Immature natural killer cell (primary cell): ENCODE measurements around the gene ZFPM1. TPM values are rescaled to one million over a fixed set of nuclear protein-coding genes. Genes with fewer than 3 reads are reported as not detected.
A peak's percentile ranks its signal among the peaks of the same experiment; 100 is the strongest.

Experiments used
- DNase-seq, 3 donors: peaks; one replicate each; pipeline ENCODE4 v3.0.0; 2022; ENCODE audit warnings: mixed read lengths in 1 of 3
- H3K27ac Mint-ChIP-seq, 6 donors: one replicate each; pipeline ENCODE4 v1.8.0; 2020; ENCODE audit warnings: mixed read lengths in 6 of 6, mild to moderate bottlenecking in 5 of 6, inconsistent platforms in 4 of 6, moderate library complexity in 3 of 6
- H3K27me3 Mint-ChIP-seq, 3 donors: one replicate each; pipeline ENCODE4 v1.8.0; 2020 to 2021; ENCODE audit warnings: low read depth in 3 of 3, mild to moderate bottlenecking in 3 of 3, mixed read lengths in 3 of 3, moderate library complexity in 3 of 3, inconsistent platforms in 1 of 3
- H3K36me3 Mint-ChIP-seq, 3 donors: one replicate each; pipeline ENCODE4 v1.8.0; 2020; ENCODE audit warnings: mixed read lengths in 3 of 3, inconsistent platforms in 2 of 3, mild to moderate bottlenecking in 2 of 3
- H3K4me1 Mint-ChIP-seq, 2 donors: one replicate each; pipeline ENCODE4 v1.8.0; 2020; ENCODE audit warnings: inconsistent platforms in 2 of 2, mild to moderate bottlenecking in 2 of 2, mixed read lengths in 2 of 2, moderate library complexity in 1 of 2
- H3K4me3 Mint-ChIP-seq, 5 donors: one replicate each; pipeline ENCODE4 v1.8.0; 2020; ENCODE audit warnings: mild to moderate bottlenecking in 5 of 5, mixed read lengths in 5 of 5, inconsistent platforms in 3 of 5, moderate library complexity in 3 of 5
- H3K9me3 Mint-ChIP-seq, 6 donors: one replicate each; pipeline ENCODE4 v1.8.0; 2020; ENCODE audit warnings: mild to moderate bottlenecking in 6 of 6, mixed read lengths in 6 of 6, inconsistent platforms in 4 of 6, moderate library complexity in 3 of 6
- polyA plus RNA-seq, 3 donors: library from polyadenylated mRNA; unstranded; fragments of 300-500 nt; fragmentation: Illumina TruSeq; gene quantifications; one replicate each; pipeline ENCODE4 v1.2.3, GENCODE V29; 2021

Gene ZFPM1
- polyA plus RNA-seq, 3 donors from 2014 or later = 0.14 to 0.75 TPM; not detected in 1

- Mint-ChIP-seq H3K4me1 (peaks cover 24 to 43% of the 10 kb centered on the region in 2 donors), H3K36me3 (no peaks in the 10 kb centered on the region), H3K4me3 (no peak overlapping the region), H3K27ac (peak overlapping the region in 3 of 6 donors; percentile 64 to 90 (median 75)), H3K9me3 (no peaks in the 10 kb centered on the region), H3K27me3 (peaks cover 0 to 32% (median 7%) of the 10 kb centered on the region in 3 donors)
- no peak for DNase-seq
Observed at GRCh38 chr16:88504489-88505404, 51.7 kb downstream of the ZFPM1 start.

DNA sequence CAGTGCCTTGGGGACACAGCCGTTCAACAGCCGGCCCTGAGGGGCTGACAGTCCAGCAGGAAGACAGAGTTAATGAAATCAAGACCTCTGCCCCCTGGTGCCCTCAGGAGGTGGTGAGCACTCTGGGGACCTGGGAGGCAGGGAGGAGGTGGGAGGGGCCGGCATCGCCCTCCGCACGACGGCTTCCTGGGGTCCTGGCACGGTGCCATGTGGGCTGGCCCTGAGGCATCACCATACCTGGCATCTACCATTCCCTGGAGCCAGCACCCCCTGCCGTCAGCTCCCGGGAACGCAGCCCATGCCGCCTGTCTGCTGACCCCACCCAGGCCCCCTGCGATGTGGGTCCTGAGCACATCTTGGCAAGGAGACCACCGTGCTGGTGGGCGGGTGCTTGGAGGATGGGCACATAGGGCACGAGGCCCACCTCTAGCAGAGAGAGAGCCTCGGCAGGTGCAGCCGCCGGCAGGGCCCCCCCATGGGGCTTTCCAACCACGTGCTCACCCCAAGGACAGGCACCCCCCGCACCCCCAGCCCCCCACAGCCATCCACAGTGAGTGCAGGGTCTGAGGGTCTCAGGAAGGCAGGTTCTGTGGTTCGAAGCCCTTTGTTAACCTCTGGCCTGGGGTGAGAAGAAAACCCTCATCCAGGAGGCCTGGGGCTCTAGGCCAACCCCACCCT, 52.5 kb downstream of the ZFPM1 start:
- H3K4me3 Mint-ChIP-seq = no peak overlapping the region

GRCh38 chr16:88506723-88507122, 53.6 kb downstream of the ZFPM1 start:
- DNase-seq = no peak
- H3K36me3 Mint-ChIP-seq = no peaks in the 10 kb centered on the region
- peaks cover 8 to 27% of the 10 kb centered on the region in 2 donors for H3K4me1 Mint-ChIP-seq
- H3K4me3 Mint-ChIP-seq = no peak overlapping the region
- H3K27ac Mint-ChIP-seq = peak overlapping the region in 3 of 6 donors; percentile 20 to 40 (median 34)
- no peaks in the 10 kb centered on the region for H3K9me3 Mint-ChIP-seq
- H3K27me3 Mint-ChIP-seq = peaks cover 0 to 25% (median 7%) of the 10 kb centered on the region in 3 donors

More for the DNA sequence above, 52.5 kb downstream of the ZFPM1 start:
- H3K4me1 Mint-ChIP-seq = peaks cover 20 to 38% of the 10 kb centered on the region in 2 donors
- no peaks in the 10 kb centered on the region for H3K36me3 Mint-ChIP-seq
- H3K9me3 Mint-ChIP-seq = no peaks in the 10 kb centered on the region
- peak; percentile 54 to 73 (median 55) for DNase-seq
- H3K27ac Mint-ChIP-seq = peak overlapping the region in 3 of 6 donors; percentile 57 to 84 (median 69)
- H3K27me3 Mint-ChIP-seq = peaks cover 0 to 30% (median 7%) of the 10 kb centered on the region in 3 donors

DNA sequence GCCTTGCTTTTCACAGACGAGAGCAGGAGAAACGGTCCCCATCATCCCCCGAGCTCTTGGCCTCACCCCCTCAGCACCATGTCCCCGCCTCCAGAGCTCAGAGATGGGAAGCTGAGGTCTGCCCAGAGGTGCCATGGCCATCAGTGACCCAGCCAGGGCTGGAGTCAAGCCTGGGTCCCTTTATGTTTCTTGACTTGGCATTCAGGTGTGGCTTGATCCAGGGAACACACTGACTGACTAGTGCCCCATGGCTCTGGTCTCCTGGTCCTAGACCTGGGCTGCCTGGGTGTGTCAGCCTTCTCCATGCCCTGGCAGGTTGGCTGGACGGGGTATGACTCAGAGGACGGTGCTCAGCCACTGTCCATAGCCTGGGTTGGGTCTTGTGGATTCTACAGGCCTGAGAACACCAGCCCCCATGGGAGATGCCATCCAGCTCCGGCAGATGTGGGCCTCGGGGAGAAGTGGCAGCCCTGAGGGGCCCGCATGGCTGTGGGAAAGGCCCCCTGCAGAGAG, 54.2 kb downstream of the ZFPM1 start:
- Mint-ChIP-seq H3K4me1 (peaks cover 5 to 25% of the 10 kb centered on the region in 2 donors), H3K27me3 (peaks cover 0 to 22% (median 7%) of the 10 kb centered on the region in 3 donors), H3K27ac (peak overlapping the region in 2 of 6 donors; percentile 12 to 20), H3K9me3 (no peaks in the 10 kb centered on the region), H3K36me3 (no peaks in the 10 kb centered on the region), H3K4me3 (no peak overlapping the region)
- no peak for DNase-seq

GRCh38 chr16:88508376-88508867, 55.3 kb downstream of the ZFPM1 start:
- H3K4me3 Mint-ChIP-seq = no peak overlapping the region
- peaks cover 0 to 19% (median 6%) of the 10 kb centered on the region in 3 donors for H3K27me3 Mint-ChIP-seq
- H3K9me3 Mint-ChIP-seq = no peaks in the 10 kb centered on the region
- DNase-seq = no peak
- no peaks in the 10 kb centered on the region for H3K36me3 Mint-ChIP-seq
- no peak overlapping the region for H3K27ac Mint-ChIP-seq
- H3K4me1 Mint-ChIP-seq = peaks cover 4 to 22% of the 10 kb centered on the region in 2 donors

DNA sequence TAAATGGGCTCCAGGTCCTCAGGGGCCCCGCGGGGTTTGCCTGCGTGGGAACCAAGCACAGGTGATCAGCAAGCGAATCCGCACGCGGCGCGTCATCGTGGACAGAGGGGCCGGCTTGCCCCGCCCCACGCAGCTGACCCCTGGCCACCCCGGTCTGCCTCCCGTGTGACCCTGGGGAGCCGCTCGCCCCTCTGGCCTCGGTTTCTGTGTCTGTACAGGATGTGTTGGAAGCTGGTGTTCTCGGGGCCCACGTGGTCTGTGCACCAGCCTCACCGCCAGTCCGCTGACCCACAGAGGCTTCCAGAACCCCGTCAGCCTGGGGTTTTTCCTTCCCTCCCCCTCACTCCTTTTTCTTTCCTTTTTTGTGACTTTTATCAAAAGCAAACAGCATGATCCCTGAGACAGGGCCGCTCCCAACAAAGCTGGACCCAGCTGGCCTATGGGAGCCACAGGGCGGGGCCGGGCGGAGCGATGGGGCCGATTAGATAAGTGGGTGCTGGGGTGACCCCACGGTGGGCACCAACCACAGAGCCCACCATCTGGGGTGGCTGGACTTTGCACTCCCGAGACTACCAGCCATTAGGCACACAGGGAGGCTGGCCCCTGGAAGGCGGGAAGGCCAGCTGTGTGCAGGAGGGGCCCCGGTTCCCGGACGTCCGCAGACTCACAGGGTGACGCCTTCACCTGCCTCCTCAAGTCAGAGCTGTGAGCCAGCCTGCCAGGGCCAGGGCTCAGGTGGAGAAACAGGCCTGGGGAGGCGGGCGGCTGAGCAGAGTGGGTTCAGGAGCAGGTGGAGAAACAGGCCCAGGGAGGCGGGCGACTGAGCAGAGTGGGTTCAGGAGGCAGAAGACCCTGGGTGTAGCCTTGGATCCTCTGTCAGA, 56.0 kb downstream of the ZFPM1 start:
- no peaks in the 10 kb centered on the region for H3K36me3 Mint-ChIP-seq
- DNase-seq = no peak
- no peaks in the 10 kb centered on the region for H3K9me3 Mint-ChIP-seq
- peaks cover 6 to 17% of the 10 kb centered on the region in 2 donors for H3K4me1 Mint-ChIP-seq
- H3K27me3 Mint-ChIP-seq = peaks cover 0 to 16% (median 4%) of the 10 kb centered on the region in 3 donors
- no peak overlapping the region for H3K4me3 Mint-ChIP-seq
- H3K27ac Mint-ChIP-seq = peak overlapping the region in 2 of 6 donors; percentile 17 to 21

GRCh38 chr16:88509749-88510069, 56.6 kb downstream of the ZFPM1 start:
- peaks cover 0 to 19% (median 4%) of the 10 kb centered on the region in 3 donors for H3K27me3 Mint-ChIP-seq
- H3K9me3 Mint-ChIP-seq = no peaks in the 10 kb centered on the region
- peaks cover 6 to 11% of the 10 kb centered on the region in 2 donors for H3K4me1 Mint-ChIP-seq
- H3K4me3 Mint-ChIP-seq = no peak overlapping the region
- DNase-seq = no peak
- peak overlapping the region in 1 of 6 donors; percentile 55 for H3K27ac Mint-ChIP-seq
- H3K36me3 Mint-ChIP-seq = no peaks in the 10 kb centered on the region

GRCh38 chr16:88510091-88510994, 57.3 kb downstream of the ZFPM1 start:
- H3K36me3 Mint-ChIP-seq = no peaks in the 10 kb centered on the region
- no peak overlapping the region for H3K4me3 Mint-ChIP-seq
- H3K27me3 Mint-ChIP-seq = peaks cover 0 to 19% (median 2%) of the 10 kb centered on the region in 3 donors
- DNase-seq = no peak
- no peak overlapping the region for H3K27ac Mint-ChIP-seq
- H3K9me3 Mint-ChIP-seq = no peaks in the 10 kb centered on the region
- H3K4me1 Mint-ChIP-seq = peaks cover 6 to 8% of the 10 kb centered on the region in 2 donors

DNA sequence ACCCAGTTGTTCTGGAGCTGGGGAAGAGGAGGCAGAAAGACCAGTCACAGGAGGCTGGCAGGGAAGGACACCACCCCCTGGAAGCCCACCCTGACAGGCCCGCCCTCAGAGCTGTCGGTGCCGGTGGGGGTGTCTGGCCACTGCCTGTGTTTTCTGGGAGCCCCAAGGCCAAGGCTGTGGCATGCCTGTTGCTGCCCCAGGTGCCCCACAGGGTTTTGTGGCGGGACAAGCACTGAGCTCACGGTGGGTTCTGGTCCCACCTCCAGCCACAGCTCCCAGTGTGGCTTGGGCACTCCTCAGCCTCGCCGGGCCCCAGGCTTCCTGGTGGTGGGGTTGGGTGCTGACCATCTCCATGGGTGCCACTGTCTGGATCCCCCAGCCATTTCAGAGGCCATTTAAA, 58.0 kb downstream of the ZFPM1 start:
- no peak for DNase-seq
- Mint-ChIP-seq H3K9me3 (no peaks in the 10 kb centered on the region), H3K4me3 (no peak overlapping the region), H3K36me3 (no peaks in the 10 kb centered on the region), H3K4me1 (peaks cover 6 to 8% of the 10 kb centered on the region in 2 donors), H3K27ac (peak overlapping the region in 1 of 6 donors; percentile 23), H3K27me3 (peaks cover 0 to 23% (median 2%) of the 10 kb centered on the region in 3 donors)

DNA sequence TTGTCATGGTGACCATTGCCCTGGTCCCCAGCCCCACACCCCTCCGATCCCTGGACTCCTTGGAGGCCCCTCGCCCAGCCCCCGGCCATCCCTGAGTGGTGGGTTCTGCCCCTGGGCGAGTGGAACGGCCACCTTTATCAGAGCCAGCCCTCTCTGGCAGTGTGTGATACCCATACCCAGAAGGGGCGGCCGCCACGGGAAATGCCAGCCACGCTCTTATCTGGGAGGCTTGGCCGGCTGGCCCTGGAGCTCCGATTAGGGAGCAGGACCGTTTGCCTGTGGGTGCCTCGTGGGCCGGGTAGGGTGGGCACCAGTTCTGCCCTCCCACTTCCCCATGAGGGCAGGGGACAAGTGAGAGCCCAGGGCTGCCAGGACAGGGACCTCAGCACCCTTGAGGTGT, 58.8 kb downstream of the ZFPM1 start:
- H3K27ac Mint-ChIP-seq = no peak overlapping the region
- no peaks in the 10 kb centered on the region for H3K9me3 Mint-ChIP-seq
- no peak for DNase-seq
- H3K36me3 Mint-ChIP-seq = peaks cover 0 to 3% (median 0%) of the 10 kb centered on the region in 3 donors
- H3K4me3 Mint-ChIP-seq = no peak overlapping the region
- peaks cover 10 to 12% of the 10 kb centered on the region in 2 donors for H3K4me1 Mint-ChIP-seq
- H3K27me3 Mint-ChIP-seq = peaks cover 0 to 23% (median 2%) of the 10 kb centered on the region in 3 donors

DNA sequence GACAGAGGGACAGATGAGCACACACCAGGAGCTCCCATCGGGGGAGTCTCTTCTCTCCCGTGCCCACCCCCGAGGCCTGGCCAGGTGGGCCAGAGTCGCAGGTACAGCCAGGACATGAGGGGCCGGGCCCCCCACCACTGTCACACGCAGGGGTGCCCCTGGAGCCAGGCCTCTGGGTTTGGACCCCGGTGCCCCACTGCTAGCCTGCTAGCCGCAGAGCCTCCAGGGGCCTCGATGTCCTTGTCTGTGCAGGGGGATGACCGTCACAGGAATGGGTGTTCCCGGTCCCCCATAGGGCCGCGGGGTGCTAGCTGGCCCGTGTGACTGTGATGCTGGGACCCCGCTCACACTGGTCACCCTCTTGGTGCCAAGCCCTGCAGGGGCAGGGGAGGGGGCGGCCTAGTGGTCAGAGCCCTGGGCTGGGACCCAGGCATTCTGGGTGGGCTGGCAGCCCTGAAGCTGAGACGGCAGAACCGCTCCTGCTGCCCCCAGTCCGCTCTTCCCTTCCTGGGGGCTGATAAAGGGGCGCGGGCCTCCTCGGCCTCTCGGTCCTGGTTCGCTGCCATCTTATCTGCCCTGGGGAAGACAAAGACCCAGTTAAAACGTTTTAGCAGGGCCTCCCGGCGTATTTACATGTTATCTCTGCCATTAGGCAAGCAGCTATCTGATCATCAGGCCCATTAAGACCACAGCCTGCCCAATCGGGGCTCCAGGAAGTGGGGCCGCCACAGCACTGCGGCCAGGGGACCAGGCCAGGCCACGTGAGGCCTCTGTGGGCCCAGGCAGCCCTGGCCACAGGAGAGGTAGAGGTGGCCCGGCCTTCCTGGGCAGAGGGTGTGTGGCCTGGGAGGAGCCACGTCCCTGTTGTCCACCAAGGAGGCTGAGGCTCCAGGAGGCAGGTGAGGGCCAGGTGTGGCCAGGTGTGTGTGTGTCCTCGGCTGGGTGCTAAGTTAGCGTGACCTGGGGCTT, 59.9 kb downstream of the ZFPM1 start:
- H3K27me3 Mint-ChIP-seq = peaks cover 0 to 21% (median under 1%) of the 10 kb centered on the region in 3 donors
- no peaks in the 10 kb centered on the region for H3K9me3 Mint-ChIP-seq
- peaks cover 7 to 12% of the 10 kb centered on the region in 2 donors for H3K4me1 Mint-ChIP-seq
- H3K36me3 Mint-ChIP-seq = peaks cover 0 to 3% (median 0%) of the 10 kb centered on the region in 3 donors
- no peak overlapping the region for H3K27ac Mint-ChIP-seq
- H3K4me3 Mint-ChIP-seq = no peak overlapping the region
- no peak for DNase-seq
